Activated naive CD4-positive, alpha-beta T cell treated with anti-CD3 and anti-CD28 coated beads, Interleukin-2, amount 10 ng/mL, durations not matched to agents 7 days and 5 days (primary cell): ENCODE results near the gene RNPS1.
A peak's percentile ranks its signal among the peaks of the same experiment; 100 is the strongest.
"Not testable (repeated sequence)": the region's sequence is repeated elsewhere in the genome, so short reads cannot be mapped to it uniquely, and the experiment has no call there.

Experiments
- CTCF ChIA-PET: fragments of 350-600 bp; sonication (Branson Sonifier 250); formaldehyde crosslinking; loops from one replicate; lab custom pipeline; 2021; ENCODE audit warnings: antibody characterized with exemption; lab: Charles Lee
- DNase-seq: peaks from one replicate; pipeline ENCODE4 v3.0.0-alpha.2; 2020
- H3K27ac Mint-ChIP-seq: one replicate; pipeline ENCODE4 v1.8.0; 2021; ENCODE audit warnings: mild to moderate bottlenecking, moderate library complexity, mixed read lengths
- H3K27me3 Mint-ChIP-seq: one replicate; pipeline ENCODE4 v1.8.0; 2021; ENCODE audit warnings: mild to moderate bottlenecking, mixed read lengths
- H3K36me3 Mint-ChIP-seq: one replicate; pipeline ENCODE4 v1.8.0; 2021; ENCODE audit warnings: mixed read lengths
- H3K4me1 Mint-ChIP-seq: one replicate; pipeline ENCODE4 v1.8.0; 2021; ENCODE audit warnings: mixed read lengths
- H3K4me3 Mint-ChIP-seq: one replicate; pipeline ENCODE4 v1.8.0; 2021; ENCODE audit warnings: mild to moderate bottlenecking, moderate library complexity, mixed read lengths
- H3K9me3 Mint-ChIP-seq: one replicate; pipeline ENCODE4 v1.8.0; 2021; ENCODE audit warnings: mixed read lengths

The RNPS1 gene

DNA sequence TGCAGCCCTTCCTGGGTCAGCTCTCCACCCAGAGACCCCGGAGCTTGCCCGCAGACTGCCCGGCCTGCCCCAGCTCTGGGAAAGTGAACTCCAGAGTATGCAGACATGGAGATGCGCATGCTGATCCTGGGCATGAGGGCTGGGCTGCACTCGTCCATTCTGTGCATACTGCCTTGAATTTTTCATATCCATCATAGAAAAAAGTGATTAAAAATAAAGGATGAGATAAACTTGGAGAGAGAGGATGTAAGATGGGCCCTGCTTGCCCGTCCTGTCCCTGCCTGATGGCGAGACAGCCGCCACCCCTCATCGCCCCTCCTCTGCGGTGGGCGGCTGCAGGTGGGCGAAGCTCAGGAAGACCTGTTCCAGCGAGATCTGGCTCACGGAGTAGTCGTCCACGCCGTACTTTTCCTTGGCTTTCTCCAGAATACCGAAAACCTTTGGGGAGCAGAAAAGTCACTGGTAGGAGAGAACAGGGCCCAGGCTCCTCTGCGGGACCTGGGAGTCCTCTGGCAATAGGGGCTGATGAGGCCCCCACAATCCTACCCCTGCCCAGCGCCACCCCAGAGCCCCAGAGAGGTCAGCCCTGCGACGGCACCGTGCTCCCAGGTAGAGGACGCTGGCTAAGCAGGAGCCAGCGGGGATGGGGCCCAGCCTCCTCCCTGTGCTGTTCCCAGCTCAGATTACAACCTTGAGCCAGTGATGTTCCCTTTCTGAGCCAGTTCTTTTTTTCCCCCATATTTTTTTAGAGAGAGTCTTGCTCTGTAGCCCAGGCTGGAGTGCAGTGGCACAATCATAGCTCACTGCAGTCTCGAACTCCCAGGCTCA lies 8.7 kb upstream of the RNPS1 start:
- no peaks in the 10 kb centered on the region for H3K36me3 Mint-ChIP-seq
- no peak overlapping the region for H3K4me3 Mint-ChIP-seq
- H3K4me1 Mint-ChIP-seq: no peaks in the 10 kb centered on the region
- no peaks in the 10 kb centered on the region for H3K9me3 Mint-ChIP-seq
- CTCF ChIA-PET: no interaction called here
- no peak for DNase-seq
- H3K27me3 Mint-ChIP-seq: no peaks in the 10 kb centered on the region
- no peak overlapping the region for H3K27ac Mint-ChIP-seq

DNA sequence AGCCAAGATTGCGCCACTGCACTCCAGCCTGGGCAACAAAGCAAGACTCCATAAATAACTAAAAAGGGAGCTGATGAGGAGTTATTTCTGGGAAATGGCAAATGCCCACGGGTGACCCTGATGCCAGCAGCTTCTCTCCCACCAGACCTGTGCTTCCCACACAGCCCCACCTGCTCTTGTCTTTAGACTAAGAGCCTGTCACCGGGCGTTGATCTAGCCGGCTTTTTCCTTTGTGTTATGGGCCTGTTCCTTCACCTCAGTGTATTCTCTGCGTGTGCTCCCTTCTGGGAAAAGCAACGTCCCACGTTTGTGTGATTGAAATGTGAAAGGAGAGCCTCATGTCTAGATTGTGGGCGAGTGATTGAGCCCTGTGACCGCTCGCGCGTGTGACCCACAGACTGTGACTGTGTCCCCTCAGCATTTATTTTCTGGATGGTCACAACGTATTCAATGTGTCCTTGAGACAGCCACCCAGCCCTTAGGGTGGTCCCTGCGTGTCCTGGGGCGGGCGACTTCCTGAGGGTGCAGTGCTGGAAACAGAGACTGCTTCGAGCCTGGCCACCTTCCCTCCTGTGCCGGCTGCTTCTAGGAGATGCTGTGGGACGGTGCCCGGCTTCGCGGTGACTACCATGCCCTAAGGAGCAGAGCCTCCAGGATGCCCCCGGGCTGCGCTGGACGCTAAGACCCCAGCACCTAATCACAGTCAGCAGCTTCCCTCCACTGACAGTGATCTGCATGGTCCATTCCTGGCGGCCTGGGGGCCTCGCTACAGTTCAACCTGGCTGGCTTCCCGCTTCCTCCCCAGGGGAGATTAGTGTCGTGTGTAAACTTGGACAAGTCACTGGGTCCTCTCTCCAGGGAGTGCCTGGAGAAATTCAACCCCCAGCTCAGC lies 7.8 kb upstream of the RNPS1 start:
- H3K27ac Mint-ChIP-seq: no peak overlapping the region
- H3K9me3 Mint-ChIP-seq: no peaks in the 10 kb centered on the region
- no peaks in the 10 kb centered on the region for H3K27me3 Mint-ChIP-seq
- H3K4me3 Mint-ChIP-seq: no peak overlapping the region
- no peaks in the 10 kb centered on the region for H3K4me1 Mint-ChIP-seq
- no peak for DNase-seq
- CTCF ChIA-PET: no interaction called here
- no peaks in the 10 kb centered on the region for H3K36me3 Mint-ChIP-seq

DNA sequence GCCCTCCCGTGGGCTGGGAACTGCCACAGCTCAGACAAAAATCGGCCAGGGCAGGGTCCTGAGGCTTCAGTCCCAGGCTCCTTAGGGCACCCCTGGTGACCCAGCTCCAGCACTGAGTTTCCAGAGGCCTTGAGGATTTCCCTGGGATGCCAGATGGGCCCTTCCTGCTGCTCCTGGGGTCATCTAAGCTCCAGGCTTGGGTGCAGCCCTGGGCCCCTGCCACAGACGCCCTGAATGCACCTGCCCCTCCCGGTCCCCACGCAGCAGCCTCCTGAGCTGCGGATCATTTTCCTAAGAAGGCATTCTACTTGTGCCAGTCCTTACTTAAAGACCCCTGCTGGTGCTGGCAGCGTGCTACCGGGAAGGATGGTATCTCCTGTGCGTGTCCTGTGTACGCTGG lies 6.0 kb upstream of the RNPS1 start:
- DNase-seq: no peak
- Mint-ChIP-seq H3K4me1 (peaks cover 13% of the 10 kb centered on the region), H3K27ac (no peak overlapping the region), H3K9me3 (no peaks in the 10 kb centered on the region), H3K36me3 (no peaks in the 10 kb centered on the region), H3K4me3 (no peak overlapping the region), H3K27me3 (no peaks in the 10 kb centered on the region)
- CTCF ChIA-PET: no interaction called here

DNA sequence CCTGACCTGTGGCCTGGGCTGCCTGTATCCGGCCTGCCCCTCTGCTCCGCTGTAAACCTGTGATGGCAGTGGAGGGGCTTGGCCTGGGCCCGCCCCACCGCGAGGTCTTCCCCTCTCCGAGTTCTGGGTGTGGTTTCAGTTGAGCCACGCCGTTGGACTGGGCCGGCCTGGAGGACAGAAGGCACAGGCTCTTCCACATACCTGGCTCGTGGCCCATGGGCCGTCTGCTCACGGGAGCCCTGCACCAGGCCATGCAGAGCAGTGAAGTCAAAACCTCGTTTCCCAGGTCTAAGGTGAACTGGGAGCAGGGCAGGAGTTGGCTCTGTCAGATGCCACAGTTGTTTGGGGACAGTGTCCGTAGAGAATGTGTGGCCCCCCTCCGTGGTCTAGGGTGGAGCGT lies 5.6 kb upstream of the RNPS1 start:
- H3K4me1 Mint-ChIP-seq: peaks cover 13% of the 10 kb centered on the region
- CTCF ChIA-PET: no interaction called here
- no peaks in the 10 kb centered on the region for H3K36me3 Mint-ChIP-seq
- no peaks in the 10 kb centered on the region for H3K9me3 Mint-ChIP-seq
- H3K27ac Mint-ChIP-seq: no peak overlapping the region
- H3K27me3 Mint-ChIP-seq: no peaks in the 10 kb centered on the region
- no peak overlapping the region for H3K4me3 Mint-ChIP-seq
- DNase-seq: no peak

DNA sequence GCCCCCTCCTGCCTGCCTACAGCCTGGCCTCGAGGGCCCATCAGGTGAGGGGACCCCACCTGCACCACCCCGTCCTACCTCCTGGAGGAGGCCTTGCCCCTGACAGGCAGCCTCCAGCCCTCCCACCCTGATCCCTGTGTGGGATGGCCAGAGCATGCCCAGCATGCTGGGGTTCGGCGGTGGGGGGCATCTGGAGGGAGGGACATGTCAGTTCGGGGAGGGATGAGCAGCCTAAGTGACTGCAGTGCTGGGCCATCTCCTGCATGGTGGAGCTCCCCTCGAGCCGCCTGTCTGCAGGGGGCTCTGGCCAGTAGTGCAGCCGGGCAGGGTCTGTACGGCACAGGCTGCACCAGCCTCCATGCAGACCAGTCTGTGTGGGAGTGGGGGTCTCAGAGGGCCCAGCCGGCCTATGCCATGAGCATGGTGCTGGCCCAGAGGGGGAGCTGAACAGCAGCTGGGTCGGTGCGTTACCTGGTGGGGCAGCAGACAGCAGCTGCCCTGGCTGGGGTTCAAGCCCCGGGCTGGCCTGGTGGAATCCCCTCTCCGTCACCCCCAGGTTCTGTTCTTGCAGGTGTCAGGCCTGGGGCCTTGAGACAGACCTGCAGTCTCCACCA lies 4.0 kb upstream of the RNPS1 start:
- no peak overlapping the region for H3K27ac Mint-ChIP-seq
- CTCF ChIA-PET: interaction anchor here (1.6 kb wide), 1 partner anchor 215 kb away, joined by 4 read pairs; no protein-coding TSS in a partner anchor

DNA sequence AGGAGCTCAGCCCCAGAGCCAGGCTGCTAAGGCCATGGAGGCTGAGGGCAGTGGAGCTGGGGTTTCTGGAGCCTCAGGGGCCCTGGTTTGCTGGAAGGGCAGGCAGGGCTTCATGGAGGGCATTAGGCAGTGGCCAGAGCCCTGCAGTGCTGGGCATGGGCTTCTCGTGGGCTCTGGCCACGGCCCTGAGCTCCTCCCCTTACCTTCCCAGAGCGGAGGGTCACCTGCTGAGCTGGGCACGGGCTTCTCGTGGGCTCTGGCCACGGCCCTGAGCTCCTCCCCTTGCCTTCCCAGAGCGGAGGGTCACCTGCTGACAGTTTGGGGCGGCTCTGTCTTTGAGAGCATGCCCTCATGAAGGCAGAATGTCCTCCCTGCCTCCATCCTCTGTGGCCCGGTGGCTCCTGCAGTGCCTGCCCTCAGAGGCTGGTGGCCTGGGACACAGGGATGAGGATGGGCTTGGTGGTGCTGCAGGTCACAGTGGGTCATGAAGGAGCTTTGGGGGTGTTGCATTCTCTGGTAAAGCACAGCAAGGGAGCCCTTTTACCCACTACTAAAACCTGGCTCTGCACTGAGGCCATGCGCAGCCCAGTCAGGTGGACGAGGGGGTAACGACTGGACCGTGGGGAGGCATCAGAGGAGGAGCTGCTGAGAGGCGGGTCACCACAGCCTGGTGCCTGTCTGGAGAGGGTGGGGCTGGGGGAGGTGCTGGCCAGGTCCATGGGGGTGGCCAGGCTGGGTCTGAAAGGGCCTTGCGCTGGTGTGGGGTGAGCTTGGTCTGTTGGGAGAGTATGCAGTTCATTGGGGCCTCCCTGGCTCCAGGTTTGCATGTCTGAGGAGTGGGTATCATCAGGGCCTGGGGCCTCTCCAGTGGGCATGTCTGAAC lies 2.9 kb upstream of the RNPS1 start:
- no peak for DNase-seq
- no peak overlapping the region for H3K27ac Mint-ChIP-seq
- CTCF ChIA-PET: interaction anchor here (0.7 to 1.6 kb wide), 4 partner anchors 9 to 664 kb away, joined by 3 to 5 read pairs (median 4); no protein-coding TSS in a partner anchor
- H3K9me3 Mint-ChIP-seq: no peaks in the 10 kb centered on the region
- H3K4me1 Mint-ChIP-seq: peaks cover 26% of the 10 kb centered on the region
- H3K4me3 Mint-ChIP-seq: no peak overlapping the region
- H3K36me3 Mint-ChIP-seq: peaks cover 13% of the 10 kb centered on the region
- peaks cover 4% of the 10 kb centered on the region for H3K27me3 Mint-ChIP-seq

More for the DNA sequence above, 4.0 kb upstream of the RNPS1 start:
- Mint-ChIP-seq H3K4me3 (no peak overlapping the region), H3K36me3 (peaks cover 4% of the 10 kb centered on the region), H3K4me1 (peaks cover 15% of the 10 kb centered on the region), H3K27me3 (peaks cover 4% of the 10 kb centered on the region), H3K9me3 (no peaks in the 10 kb centered on the region)
- no peak for DNase-seq

DNA sequence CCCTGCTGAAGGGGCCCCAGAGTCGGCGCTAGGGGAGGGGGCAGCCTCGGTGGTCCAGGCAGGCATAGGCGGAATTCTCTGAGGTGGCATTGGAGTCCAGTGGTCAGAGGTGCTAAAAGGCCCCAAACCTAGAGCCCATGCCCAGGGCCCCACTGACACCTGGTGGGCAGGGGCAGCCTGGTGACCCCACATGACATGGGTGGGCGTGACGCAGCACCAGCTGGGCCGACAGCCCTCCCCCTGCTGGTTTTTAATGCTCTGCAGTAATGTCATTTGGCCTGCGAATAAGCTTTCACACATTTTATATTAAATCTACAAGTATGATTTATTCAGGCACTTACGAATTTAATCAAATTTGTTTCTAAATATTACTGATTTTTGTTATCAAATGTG lies 2.1 kb upstream of the RNPS1 start:
- Mint-ChIP-seq H3K4me1 (peaks cover 31% of the 10 kb centered on the region), H3K27me3 (peaks cover 4% of the 10 kb centered on the region), H3K27ac (no peak overlapping the region), H3K9me3 (no peaks in the 10 kb centered on the region), H3K4me3 (peak overlapping the region; percentile 92), H3K36me3 (peaks cover 14% of the 10 kb centered on the region)
- no peak for DNase-seq
- CTCF ChIA-PET: interaction anchor here (1.0 to 1.6 kb wide), 3 partner anchors 10 to 237 kb away, joined by 3 to 4 read pairs (median 3); no protein-coding TSS in a partner anchor

DNA sequence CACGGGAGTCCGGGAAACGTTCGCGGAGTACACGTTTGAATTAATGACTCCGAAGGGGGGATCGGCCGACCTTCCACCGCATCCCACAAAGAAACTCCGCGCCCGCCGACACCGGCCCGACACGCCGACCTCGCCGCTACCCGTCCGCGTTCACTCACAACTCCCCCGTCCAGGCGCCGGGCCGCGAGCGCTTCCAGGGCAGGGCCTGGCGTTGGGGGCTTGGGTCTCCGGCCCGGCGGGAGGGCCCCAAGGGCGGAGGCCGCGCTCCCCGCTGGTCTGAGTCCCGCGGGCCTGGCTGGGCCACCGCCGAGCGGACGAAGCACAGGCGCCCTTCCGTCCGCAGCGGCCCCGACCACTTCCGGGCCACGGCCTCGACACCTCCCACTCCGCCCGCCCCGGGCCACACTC lies 417 bp downstream of the RNPS1 start:
- Mint-ChIP-seq H3K4me3 (peak overlapping the region; percentile 92), H3K27ac (peak overlapping the region; percentile 97), H3K36me3 (peaks cover 28% of the 10 kb centered on the region), H3K4me1 (peaks cover 41% of the 10 kb centered on the region)
- H3K9me3 Mint-ChIP-seq, DNase-seq, CTCF ChIA-PET, H3K27me3 Mint-ChIP-seq: not testable (repeated sequence)

DNA sequence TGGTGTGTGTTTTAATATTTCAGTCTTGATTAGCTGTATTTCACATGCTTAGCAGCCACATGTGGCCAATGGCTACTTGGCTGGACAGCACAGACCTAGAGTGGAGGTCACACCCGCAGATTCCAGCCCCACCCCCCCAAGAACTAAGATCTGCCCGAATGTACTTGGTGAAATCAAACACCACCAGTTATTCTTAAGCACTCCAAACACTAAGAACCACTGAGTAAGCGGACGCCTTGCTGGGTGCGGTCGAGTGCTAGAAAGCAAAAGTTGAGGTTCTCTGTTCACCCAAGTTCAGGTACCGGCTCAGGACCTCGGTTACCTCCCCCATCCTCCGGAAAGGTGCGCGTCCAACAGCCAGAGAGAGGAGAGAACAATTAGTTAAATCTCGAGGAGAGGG lies 1.0 kb downstream of the RNPS1 start:
- H3K27me3 Mint-ChIP-seq, H3K9me3 Mint-ChIP-seq, CTCF ChIA-PET: not testable (repeated sequence)
- Mint-ChIP-seq H3K27ac (peak overlapping the region; percentile 97), H3K4me3 (peak overlapping the region; percentile 92), H3K4me1 (peaks cover 41% of the 10 kb centered on the region), H3K36me3 (peaks cover 33% of the 10 kb centered on the region)
- peak; percentile 52 for DNase-seq

DNA sequence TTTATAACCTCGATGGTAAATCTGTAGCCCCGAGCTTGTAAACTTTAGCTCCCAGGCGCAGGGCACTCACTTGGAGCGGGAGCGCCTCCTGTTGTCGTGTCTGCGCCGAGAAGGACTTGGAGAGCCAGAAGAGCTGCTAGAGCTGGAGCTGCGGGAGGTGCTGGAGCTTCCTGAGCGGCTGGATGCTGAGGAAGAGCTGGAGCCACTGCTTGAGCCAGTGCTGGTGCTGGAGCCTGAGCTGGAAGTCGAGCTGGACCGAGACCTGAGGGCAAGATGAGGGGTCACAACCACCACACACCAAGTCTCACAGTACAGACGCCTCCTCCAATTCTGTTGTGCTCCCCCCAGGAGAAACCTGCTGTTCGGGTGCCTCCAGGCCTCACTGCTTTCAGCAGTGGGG lies 4.9 kb downstream of the RNPS1 start:
- H3K27me3 Mint-ChIP-seq, DNase-seq, H3K9me3 Mint-ChIP-seq, H3K4me3 Mint-ChIP-seq, H3K27ac Mint-ChIP-seq: not testable (repeated sequence)
- CTCF ChIA-PET: interaction anchor here (0.8 to 1.0 kb wide), 3 partner anchors 9 to 13 kb away, joined by 3 to 5 read pairs (median 3); partner anchors contain the start of gene ECI1
- Mint-ChIP-seq H3K36me3 (peaks cover 48% of the 10 kb centered on the region), H3K4me1 (peaks cover 27% of the 10 kb centered on the region)

DNA sequence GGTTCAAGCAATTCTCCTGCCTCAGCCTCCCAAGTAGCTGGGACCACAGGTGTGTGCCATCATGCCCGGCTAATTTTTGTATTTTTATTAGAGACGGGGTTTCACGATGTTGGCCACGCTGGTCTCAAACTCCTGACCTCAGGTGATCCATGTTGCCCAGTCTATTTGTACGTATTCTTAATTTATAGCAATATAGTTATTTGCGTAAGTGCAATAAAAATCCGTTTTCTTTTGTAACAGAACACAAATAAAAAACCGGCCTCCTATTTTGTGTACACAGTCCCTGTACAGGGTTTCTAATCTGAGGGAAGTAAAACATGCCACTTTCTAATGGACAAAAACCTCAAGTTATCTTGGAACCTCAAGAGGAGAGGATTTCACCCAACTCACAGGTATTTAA lies 7.7 kb downstream of the RNPS1 start:
- CTCF ChIA-PET: interaction anchor here (0.7 kb wide), 1 partner anchor 65 kb away, joined by 3 read pairs; no protein-coding TSS in a partner anchor

DNA sequence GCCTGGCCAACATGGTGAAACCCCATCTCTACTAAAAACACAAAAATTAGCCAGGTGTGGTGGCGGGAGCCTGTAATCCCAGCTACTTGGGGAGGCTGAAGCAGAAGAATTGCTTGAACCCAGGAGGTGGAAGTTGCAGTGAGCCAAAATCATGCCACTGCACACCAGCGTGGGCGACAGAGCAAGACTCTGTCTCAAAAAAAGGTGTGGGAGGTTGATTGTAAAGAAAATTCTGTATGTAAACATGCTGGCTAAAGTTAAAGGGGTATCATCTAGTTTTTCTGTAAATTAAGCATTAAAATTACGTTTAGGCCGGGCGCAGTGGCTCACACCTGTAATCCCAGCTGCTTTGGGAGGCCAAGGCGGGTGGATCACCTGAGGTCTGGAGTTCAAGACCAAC lies 9.4 kb downstream of the RNPS1 start:
- H3K4me1 Mint-ChIP-seq, H3K27me3 Mint-ChIP-seq, H3K9me3 Mint-ChIP-seq, CTCF ChIA-PET, H3K27ac Mint-ChIP-seq, DNase-seq, H3K4me3 Mint-ChIP-seq: not testable (repeated sequence)
- H3K36me3 Mint-ChIP-seq: peaks cover 57% of the 10 kb centered on the region

More for the DNA sequence above, 7.7 kb downstream of the RNPS1 start:
- H3K27ac Mint-ChIP-seq: no peak overlapping the region
- H3K4me3 Mint-ChIP-seq: no peak overlapping the region
- H3K27me3 Mint-ChIP-seq: no peaks in the 10 kb centered on the region
- H3K4me1 Mint-ChIP-seq: peaks cover 12% of the 10 kb centered on the region
- peaks cover 59% of the 10 kb centered on the region for H3K36me3 Mint-ChIP-seq
- no peak for DNase-seq
- no peaks in the 10 kb centered on the region for H3K9me3 Mint-ChIP-seq

DNA sequence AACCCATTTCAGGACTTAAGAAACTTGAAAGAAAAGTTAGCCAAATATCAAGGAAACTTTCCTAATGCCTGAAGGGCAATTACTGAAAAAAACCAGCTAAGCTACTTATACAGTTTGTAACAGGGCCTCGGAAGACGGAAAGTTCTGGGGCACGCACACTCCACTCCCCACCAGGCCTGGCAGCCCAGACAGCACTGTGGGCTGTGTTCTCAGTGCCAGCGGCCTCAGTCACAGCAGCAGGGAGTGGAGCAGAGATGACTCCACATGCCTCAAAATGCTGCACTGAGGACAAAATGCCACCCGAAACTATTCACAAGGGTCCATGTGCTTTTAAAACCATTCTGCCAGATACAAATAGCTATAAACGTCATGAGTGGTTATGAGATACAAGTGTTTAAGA lies 10.2 kb downstream of the RNPS1 start:
- Mint-ChIP-seq H3K4me3 (no peak overlapping the region), H3K27me3 (no peaks in the 10 kb centered on the region), H3K4me1 (no peaks in the 10 kb centered on the region), H3K36me3 (peaks cover 59% of the 10 kb centered on the region), H3K27ac (peak overlapping the region; percentile 65), H3K9me3 (no peaks in the 10 kb centered on the region)
- no peak for DNase-seq
- CTCF ChIA-PET: no interaction called here
